Liver (tissue), 3 donors: ENCODE results near the gene CYB561.

Experiments used
- EGR1 ChIP-seq, 2 donors: IDR thresholded peaks; 2 replicates each; pipeline ENCODE4 v1.6.1; 2016 to 2018; ENCODE audit warnings: antibody characterized with exemption in 2 of 2, low read depth in 2 of 2
- GABPA ChIP-seq, 2 donors: IDR thresholded peaks in 1 of 2; conservative IDR thresholded peaks in 1 of 2; 2 replicates each; pipeline ENCODE4 v1.6.1; 2016; ENCODE audit warnings: antibody characterized with exemption in 2 of 2, mild to moderate bottlenecking in 1 of 2, moderate library complexity in 1 of 2
- HNF4A ChIP-seq, 2 donors: conservative IDR thresholded peaks; 2 replicates each; pipeline ENCODE4 v1.6.1; 2016; ENCODE audit warnings: antibody characterized with exemption in 2 of 2, mild to moderate bottlenecking in 2 of 2
- JUND ChIP-seq, 2 donors: IDR thresholded peaks; 2 replicates each; pipeline ENCODE4 v1.6.1; 2016; ENCODE audit warnings: antibody characterized with exemption in 2 of 2
- RAD21 ChIP-seq, 2 donors: IDR thresholded peaks; 2 replicates each; pipeline ENCODE4 v1.6.1; 2016; ENCODE audit warnings: antibody characterized with exemption in 2 of 2, mild to moderate bottlenecking in 2 of 2
- RXRA ChIP-seq, 2 donors: IDR thresholded peaks; 2 replicates each; pipeline ENCODE4 v1.6.1; 2017 to 2018; ENCODE audit warnings: antibody characterized with exemption in 2 of 2, mild to moderate bottlenecking in 1 of 2
- SP1 ChIP-seq: IDR thresholded peaks from 2 replicates; pipeline ENCODE4 v1.6.1; 2018; ENCODE audit warnings: antibody characterized with exemption, mild to moderate bottlenecking
- TAF1 ChIP-seq: conservative IDR thresholded peaks from 2 replicates; pipeline ENCODE4 v1.6.1; 2016; ENCODE audit warnings: antibody characterized with exemption, mild to moderate bottlenecking
- YY1 ChIP-seq: IDR thresholded peaks from 2 replicates; pipeline ENCODE4 v1.6.1; 2016; ENCODE audit warnings: antibody characterized with exemption, mild to moderate bottlenecking
- TF ChIP-seq, protein P1 (sequence below): fragments of 150-350 bp; IDR thresholded peaks from 2 replicates; pipeline ENCODE4 v1.5.1; 2017; ENCODE audit warnings: improper control_type of control experiment, low read depth, low read length; ENCODE audit not compliant: missing input control
- TF ChIP-seq, protein P2 (sequence below): IDR thresholded peaks from 2 replicates; pipeline ENCODE4 v1.6.1; 2016; ENCODE audit warnings: antibody characterized with exemption
- TF ChIP-seq, protein P3 (sequence below): IDR thresholded peaks from 2 replicates; pipeline ENCODE4 v1.6.1; 2016; ENCODE audit warnings: antibody characterized with exemption, mild to moderate bottlenecking
- TF ChIP-seq, protein P4 (sequence below): IDR thresholded peaks from 2 replicates; pipeline ENCODE4 v1.6.1; 2016; ENCODE audit warnings: antibody characterized with exemption
- TF ChIP-seq, protein P5 (sequence below): IDR thresholded peaks from 2 replicates; pipeline ENCODE4 v1.6.1; 2016; ENCODE audit warnings: antibody characterized with exemption
- donor health status: healthy.
- donor health status: healthy.

DNA sequence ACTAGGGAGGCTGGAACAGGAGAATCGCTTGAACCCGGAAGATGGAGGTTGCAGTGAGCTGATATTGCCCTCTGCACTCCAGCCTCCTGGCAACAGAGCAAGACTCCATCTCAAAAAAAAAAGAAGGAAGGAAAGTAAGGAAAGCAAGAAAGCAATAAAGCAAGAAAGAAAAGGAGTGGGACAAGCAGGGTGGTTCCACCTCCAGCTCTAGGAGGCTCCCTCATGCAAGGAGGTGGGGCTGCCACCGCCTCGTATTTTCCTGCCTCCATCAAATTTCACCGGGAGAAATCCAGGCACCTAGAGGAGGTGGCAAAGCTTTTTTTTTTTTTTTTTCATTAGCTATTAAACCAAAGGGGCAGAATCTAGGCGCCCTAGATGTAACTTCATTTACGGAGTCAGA, 1.0 kb downstream of the CYB561 start:
- TF ChIP-seq, protein P1, sequence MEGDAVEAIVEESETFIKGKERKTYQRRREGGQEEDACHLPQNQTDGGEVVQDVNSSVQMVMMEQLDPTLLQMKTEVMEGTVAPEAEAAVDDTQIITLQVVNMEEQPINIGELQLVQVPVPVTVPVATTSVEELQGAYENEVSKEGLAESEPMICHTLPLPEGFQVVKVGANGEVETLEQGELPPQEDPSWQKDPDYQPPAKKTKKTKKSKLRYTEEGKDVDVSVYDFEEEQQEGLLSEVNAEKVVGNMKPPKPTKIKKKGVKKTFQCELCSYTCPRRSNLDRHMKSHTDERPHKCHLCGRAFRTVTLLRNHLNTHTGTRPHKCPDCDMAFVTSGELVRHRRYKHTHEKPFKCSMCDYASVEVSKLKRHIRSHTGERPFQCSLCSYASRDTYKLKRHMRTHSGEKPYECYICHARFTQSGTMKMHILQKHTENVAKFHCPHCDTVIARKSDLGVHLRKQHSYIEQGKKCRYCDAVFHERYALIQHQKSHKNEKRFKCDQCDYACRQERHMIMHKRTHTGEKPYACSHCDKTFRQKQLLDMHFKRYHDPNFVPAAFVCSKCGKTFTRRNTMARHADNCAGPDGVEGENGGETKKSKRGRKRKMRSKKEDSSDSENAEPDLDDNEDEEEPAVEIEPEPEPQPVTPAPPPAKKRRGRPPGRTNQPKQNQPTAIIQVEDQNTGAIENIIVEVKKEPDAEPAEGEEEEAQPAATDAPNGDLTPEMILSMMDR = no peak
- TF ChIP-seq, protein P2, sequence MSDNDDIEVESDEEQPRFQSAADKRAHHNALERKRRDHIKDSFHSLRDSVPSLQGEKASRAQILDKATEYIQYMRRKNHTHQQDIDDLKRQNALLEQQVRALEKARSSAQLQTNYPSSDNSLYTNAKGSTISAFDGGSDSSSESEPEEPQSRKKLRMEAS = no peak
- TF ChIP-seq RXRA (IDR thresholded peaks at IDR 0.05) = no peak
- TF ChIP-seq, protein P3, sequence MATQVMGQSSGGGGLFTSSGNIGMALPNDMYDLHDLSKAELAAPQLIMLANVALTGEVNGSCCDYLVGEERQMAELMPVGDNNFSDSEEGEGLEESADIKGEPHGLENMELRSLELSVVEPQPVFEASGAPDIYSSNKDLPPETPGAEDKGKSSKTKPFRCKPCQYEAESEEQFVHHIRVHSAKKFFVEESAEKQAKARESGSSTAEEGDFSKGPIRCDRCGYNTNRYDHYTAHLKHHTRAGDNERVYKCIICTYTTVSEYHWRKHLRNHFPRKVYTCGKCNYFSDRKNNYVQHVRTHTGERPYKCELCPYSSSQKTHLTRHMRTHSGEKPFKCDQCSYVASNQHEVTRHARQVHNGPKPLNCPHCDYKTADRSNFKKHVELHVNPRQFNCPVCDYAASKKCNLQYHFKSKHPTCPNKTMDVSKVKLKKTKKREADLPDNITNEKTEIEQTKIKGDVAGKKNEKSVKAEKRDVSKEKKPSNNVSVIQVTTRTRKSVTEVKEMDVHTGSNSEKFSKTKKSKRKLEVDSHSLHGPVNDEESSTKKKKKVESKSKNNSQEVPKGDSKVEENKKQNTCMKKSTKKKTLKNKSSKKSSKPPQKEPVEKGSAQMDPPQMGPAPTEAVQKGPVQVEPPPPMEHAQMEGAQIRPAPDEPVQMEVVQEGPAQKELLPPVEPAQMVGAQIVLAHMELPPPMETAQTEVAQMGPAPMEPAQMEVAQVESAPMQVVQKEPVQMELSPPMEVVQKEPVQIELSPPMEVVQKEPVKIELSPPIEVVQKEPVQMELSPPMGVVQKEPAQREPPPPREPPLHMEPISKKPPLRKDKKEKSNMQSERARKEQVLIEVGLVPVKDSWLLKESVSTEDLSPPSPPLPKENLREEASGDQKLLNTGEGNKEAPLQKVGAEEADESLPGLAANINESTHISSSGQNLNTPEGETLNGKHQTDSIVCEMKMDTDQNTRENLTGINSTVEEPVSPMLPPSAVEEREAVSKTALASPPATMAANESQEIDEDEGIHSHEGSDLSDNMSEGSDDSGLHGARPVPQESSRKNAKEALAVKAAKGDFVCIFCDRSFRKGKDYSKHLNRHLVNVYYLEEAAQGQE = no peak
- TF ChIP-seq YY1 = no peak
- TF ChIP-seq, protein P4, sequence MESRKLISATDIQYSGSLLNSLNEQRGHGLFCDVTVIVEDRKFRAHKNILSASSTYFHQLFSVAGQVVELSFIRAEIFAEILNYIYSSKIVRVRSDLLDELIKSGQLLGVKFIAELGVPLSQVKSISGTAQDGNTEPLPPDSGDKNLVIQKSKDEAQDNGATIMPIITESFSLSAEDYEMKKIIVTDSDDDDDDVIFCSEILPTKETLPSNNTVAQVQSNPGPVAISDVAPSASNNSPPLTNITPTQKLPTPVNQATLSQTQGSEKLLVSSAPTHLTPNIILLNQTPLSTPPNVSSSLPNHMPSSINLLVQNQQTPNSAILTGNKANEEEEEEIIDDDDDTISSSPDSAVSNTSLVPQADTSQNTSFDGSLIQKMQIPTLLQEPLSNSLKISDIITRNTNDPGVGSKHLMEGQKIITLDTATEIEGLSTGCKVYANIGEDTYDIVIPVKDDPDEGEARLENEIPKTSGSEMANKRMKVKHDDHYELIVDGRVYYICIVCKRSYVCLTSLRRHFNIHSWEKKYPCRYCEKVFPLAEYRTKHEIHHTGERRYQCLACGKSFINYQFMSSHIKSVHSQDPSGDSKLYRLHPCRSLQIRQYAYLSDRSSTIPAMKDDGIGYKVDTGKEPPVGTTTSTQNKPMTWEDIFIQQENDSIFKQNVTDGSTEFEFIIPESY = no peak
- no peak for TF ChIP-seq GABPA (IDR thresholded peaks at IDR 0.05 in 1 of 2, conservative IDR thresholded peaks at IDR 0.05 in 1 of 2)
- TF ChIP-seq, protein P5, sequence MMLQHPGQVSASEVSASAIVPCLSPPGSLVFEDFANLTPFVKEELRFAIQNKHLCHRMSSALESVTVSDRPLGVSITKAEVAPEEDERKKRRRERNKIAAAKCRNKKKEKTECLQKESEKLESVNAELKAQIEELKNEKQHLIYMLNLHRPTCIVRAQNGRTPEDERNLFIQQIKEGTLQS = no peak
- TF ChIP-seq EGR1 (IDR thresholded peaks at IDR 0.05; ENCODE audit: low read depth in 2 of 2) = no peak
- no peak for TF ChIP-seq TAF1
- TF ChIP-seq RAD21 (IDR thresholded peaks at IDR 0.05) = no peak
- TF ChIP-seq SP1 = no peak
- TF ChIP-seq JUND (IDR thresholded peaks at IDR 0.05) = no peak
- no peak for TF ChIP-seq HNF4A (conservative IDR thresholded peaks at IDR 0.05)
